ENCODE results near the gene NAT9. TPM values are rescaled to one million over a fixed set of nuclear protein-coding genes. Genes with fewer than 3 reads are reported as not detected.

The NAT9 gene
- total RNA-seq, 6 experiments from 2014 or later: 10.0 to 23.0 (median 16.3) TPM

GRCh38 chr17:74728702-74729075 is 47.5 kb downstream of the NAT9 start:
- Histone ChIP-seq H3K9me3 (no peaks in the 10 kb centered on the region), H3K4me1 (no peaks in the 10 kb centered on the region), H3K27ac (no peak overlapping the region), H3K4me3 (no peak overlapping the region), H3K36me3 (no peaks in the 10 kb centered on the region), H3K27me3 (no peaks in the 10 kb centered on the region)
- intact Hi-C loops (cut with DNase I): no loop called here
- no peak for ATAC-seq
- TF ChIP-seq POLR2A (IDR thresholded peaks at IDR 0.05): no peak
- no peak for TF ChIP-seq CTCF (IDR thresholded peaks at IDR 0.05)
- DNase-seq: no peak
- WGBS (ENCODE audit: insufficient coverage, low coverage, low lambda C conversion rate, missing lambda C conversion rate): 79% methylated on average over 3 of the region's 3 CpGs

GRCh38 chr17:74728033-74728701 is 48.0 kb downstream of the NAT9 start:
- 83% methylated on average over 3 of the region's 3 CpGs for WGBS (ENCODE audit: insufficient coverage, low coverage, low lambda C conversion rate, missing lambda C conversion rate)
- Histone ChIP-seq H3K4me3 (no peak overlapping the region), H3K27me3 (no peaks in the 10 kb centered on the region), H3K9me3 (no peaks in the 10 kb centered on the region), H3K27ac (no peak overlapping the region), H3K4me1 (no peaks in the 10 kb centered on the region), H3K36me3 (no peaks in the 10 kb centered on the region)
- TF ChIP-seq CTCF (IDR thresholded peaks at IDR 0.05) (no peak), POLR2A (IDR thresholded peaks at IDR 0.05) (no peak)
- ATAC-seq (no peak), DNase-seq (no peak)
- intact Hi-C loops (cut with DNase I): no loop called here

- no peak for TF ChIP-seq POLR2A (IDR thresholded peaks at IDR 0.05)
- TF ChIP-seq CTCF (IDR thresholded peaks at IDR 0.05): no peak
- H3K9me3 ChIP-seq: no peaks in the 10 kb centered on the region
- no peak overlapping the region for H3K4me3 ChIP-seq
- no peaks in the 10 kb centered on the region for H3K36me3 ChIP-seq
- ATAC-seq (no peak), DNase-seq (no peak)
- intact Hi-C loops (cut with DNase I): no loop called here
- H3K4me1 ChIP-seq: no peaks in the 10 kb centered on the region
- WGBS (ENCODE audit: insufficient coverage, low coverage, low lambda C conversion rate, missing lambda C conversion rate): 93% methylated on average over 2 of the region's 3 CpGs
- H3K27ac ChIP-seq: no peak overlapping the region
- H3K27me3 ChIP-seq: no peaks in the 10 kb centered on the region
Observed at GRCh38 chr17:74725111-74725510, 51.0 kb downstream of the NAT9 start.

GRCh38 chr17:74723891-74724290 is 52.3 kb downstream of the NAT9 start:
- H3K27me3 ChIP-seq: no peaks in the 10 kb centered on the region
- H3K9me3 ChIP-seq: no peaks in the 10 kb centered on the region
- 58% methylated on average over 5 of the region's 5 CpGs for WGBS (ENCODE audit: insufficient coverage, low coverage, low lambda C conversion rate, missing lambda C conversion rate)
- no peak for ATAC-seq
- no peak overlapping the region for H3K27ac ChIP-seq
- no peaks in the 10 kb centered on the region for H3K4me1 ChIP-seq
- no peak for DNase-seq
- H3K4me3 ChIP-seq: no peak overlapping the region
- intact Hi-C loops (cut with DNase I): no loop called here
- H3K36me3 ChIP-seq: no peaks in the 10 kb centered on the region
- TF ChIP-seq CTCF (IDR thresholded peaks at IDR 0.05): no peak

- TF ChIP-seq CTCF (IDR thresholded peaks at IDR 0.05) (no peak), POLR2A (IDR thresholded peaks at IDR 0.05) (no peak)
- no peak for ATAC-seq
- WGBS (ENCODE audit: insufficient coverage, low coverage, low lambda C conversion rate, missing lambda C conversion rate): 88% methylated on average over 4 of the region's 4 CpGs
Observed at GRCh38 chr17:74722782-74723181, 53.4 kb downstream of the NAT9 start.

More at GRCh38 chr17:74722782-74723181, 53.4 kb downstream of the NAT9 start:
- DNase-seq: no peak
- H3K27ac ChIP-seq: no peak overlapping the region
- no peaks in the 10 kb centered on the region for H3K36me3 ChIP-seq
- H3K27me3 ChIP-seq: no peaks in the 10 kb centered on the region
- H3K4me3 ChIP-seq: no peak overlapping the region
- intact Hi-C loops (cut with DNase I): no loop called here
- H3K4me1 ChIP-seq: no peaks in the 10 kb centered on the region
- H3K9me3 ChIP-seq: no peaks in the 10 kb centered on the region

Measured in right lobe of liver (tissue), 6 donors.